ENCODE measurements around the gene CNOT1.

Gene CNOT1

GRCh38 chr16:58515871-58516767, 113.5 kb downstream of the CNOT1 start:
- DNase-seq = no peak

DNA sequence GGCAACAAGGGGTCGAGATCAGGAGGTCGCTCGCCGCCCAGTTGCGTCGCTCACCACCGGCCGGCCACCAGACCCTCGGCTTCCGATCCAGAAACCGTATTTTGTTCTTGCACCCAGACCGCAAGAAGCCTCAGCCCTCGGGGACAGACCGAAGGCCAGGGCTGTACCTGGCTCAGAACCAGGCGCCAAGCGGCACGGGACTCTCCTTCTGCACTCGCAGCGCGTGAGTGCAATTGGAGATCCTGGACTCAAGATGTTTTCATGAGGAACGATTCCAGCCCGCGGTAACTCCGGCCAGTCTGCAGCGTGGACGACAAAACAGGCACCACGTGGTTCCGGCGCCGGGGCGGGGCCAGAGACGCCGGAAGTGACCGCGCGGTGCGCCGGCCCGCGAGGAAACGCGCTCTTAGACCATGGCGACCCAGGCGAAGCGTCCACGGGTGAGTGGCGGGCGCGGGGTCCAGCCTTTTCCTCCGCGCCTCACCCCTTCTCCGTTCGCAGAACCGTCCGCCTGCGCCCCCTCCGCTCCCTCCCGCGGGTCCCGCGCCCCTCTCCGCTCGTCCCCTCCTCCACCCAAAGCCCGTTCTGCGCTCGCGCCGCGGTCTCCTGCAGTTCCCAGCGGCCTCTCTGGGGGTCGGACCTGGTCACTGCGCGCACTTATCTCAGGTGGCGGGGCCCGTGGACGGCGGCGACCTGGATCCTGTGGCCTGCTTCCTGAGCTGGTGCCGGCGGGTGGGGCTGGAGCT, 114.3 kb downstream of the CNOT1 start, which contains the start of gene SETD6:
TSS of gene SETD6 (plus strand) at position 393 of the 746 bp plus-strand sequence. CDS start at position 414, 21 bp downstream.
- peak; percentile 66 for DNase-seq

DNA sequence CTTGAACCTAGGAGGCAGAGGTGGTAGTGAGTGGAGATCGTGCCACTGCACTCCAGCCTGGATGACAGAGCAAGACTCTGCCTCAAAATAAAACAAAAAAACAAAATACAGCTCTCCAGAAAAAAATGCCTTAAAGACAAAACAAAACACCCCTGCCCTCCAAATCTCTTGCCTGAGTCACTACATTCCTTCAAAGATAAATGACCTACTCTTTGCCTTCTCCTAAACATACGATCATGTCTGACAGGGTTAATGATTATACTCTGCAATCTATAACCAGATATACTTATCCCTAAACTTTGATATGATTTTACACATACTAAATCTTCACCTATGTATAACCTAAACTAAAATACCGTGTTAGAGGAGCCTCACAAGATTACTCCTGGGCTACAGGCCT, 115.8 kb downstream of the CNOT1 start:
- no peak for DNase-seq

DNA sequence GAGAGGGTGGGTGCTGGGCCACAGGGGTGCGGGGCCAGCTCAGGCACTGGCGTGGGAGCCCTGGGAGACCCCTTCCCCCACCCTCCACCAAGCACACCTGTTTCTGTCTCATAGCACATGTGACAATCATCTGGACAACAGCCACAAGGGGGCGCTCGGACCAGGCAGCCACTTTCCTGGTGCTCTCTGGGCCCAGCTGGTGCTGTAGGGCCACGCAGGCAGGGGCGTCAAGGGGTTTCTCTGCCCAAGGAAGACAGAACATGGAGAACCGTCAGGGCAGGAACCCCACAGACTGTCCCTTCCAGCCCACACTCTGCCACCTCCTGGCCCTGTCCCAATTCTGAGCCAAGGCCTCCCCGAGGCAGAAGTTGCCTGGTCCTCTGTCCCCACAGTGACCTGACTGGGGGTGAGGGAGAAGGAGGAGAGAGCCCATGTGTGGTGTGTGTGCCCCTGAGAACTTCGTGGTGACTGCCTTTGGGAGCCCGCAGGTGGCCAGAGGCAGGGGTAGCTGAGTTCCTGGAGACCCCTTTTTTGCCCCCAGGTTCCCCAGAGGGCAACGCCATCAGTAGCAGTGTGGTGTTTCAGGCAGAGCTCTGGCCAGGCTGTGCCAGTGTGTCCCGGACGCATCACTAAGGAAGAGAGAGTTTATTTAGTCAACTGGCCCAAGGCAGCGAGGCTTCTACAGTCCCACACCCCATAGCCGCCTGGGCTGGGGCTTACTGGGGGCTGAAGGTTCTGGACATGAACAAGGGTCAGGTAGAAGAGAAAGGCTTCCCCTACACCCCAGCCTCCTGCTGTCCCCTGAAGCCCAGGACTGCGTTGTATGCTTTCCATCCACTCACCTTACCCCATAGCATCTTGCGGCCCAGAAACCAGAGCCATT, 117.5 kb downstream of the CNOT1 start:
- peak; percentile 74 for DNase-seq

- no peak for DNase-seq
Observed at GRCh38 chr16:58510776-58511628, 118.6 kb downstream of the CNOT1 start.

DNA sequence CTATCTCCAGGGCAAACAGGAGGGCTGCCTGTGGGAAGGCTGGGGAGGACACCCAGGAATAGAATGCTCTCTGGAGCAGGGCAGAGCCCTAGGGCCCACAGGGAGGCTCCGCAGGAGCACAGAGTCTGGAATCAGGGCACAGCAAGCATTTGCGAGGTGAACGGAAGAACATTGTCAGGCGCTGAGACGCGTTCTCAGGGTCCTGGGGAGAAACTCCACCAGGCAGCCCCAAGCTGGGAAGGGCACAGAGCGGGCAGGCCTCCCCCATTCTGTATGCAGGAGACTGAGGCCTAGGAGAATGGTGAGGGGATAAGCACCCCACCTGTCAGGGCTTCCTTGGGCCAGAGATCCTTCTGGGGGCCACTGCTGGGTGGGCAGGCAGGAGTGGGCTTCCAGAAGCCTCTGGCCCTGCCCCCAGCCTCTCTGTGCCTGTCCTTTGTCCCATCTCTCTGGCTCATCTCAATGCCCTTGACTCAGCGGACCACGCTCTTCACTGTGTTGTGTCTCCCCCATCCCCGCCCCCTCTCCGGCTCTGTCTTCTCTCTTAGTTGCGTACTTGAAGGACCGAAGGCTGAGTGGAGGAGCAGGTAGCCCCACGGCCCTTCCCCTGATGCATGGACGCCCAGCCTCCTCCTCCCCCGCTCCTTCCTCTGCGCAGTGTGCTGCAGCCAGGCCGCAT, 119.4 kb downstream of the CNOT1 start:
- DNase-seq = no peak

DNA sequence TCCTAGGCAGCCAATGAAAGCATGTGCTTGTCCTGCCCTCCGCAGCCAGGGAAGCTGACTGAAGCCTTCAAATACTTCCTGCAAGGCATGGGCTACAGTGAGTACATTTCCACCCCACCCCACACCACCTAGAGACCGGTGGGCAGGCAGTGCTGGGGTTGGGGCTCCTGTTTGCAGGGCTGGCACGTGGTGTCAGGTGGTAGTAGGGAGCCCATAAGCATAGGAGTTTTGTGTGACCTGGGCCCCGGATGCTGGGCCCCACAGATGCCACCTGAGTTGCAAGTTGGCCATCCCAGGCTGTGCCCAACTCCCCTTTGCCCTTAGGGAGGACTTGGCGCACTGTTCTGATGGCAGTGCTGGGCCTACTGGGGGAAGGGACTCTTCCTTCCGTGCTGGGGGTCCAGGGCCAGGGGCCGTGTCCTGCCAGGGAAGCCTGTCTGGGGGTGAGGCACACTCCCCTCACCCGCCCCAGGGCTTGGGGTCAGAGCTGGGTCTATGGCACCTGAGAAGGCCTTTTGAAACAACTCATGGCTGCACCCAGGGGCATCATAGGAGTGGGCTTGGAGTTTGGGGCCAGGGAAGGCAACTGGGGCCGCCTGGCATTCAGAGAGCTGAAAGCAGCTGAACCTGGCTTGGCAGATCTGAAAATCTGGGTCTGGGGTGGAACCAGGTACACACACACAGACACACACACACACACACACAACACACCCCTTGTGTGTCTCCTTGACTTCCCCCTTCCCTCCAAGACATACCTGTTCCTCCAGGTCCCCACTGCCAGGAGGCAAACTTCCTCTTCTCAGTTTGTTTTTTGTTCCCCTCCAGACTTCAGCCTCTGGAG, 120.2 kb downstream of the CNOT1 start:
- no peak for DNase-seq

DNA sequence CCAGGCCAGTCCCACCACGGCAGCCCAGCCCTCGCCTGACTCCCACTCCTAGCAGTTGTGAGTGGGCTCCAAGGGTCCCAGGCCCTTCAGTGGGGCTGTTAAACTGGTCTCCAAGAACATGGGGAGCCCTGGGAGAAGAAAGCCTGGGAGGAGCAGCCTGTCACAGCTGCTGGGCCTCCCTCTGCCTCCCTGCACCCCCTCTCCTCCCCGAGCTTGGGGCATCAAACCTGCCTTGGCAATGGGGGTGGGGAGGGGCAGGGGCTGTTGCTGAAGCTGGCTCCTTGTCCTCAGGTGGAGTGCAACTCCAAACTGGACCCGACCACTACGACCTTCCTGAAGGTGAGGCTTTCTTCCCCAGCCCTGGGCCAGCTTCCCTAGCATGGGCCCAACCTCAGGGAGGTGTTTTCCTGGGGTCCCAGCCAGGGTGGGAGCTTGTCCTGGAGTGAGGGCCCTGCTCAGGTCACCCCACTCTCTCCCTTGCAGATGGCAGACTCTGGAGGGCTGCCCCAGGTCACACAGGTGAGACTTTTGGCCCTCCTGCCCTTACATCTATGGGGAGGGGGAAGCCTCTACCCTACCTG, 120.9 kb downstream of the CNOT1 start:
- no peak for DNase-seq

- no peak for DNase-seq
Observed at GRCh38 chr16:58507963-58508670, 121.5 kb downstream of the CNOT1 start.

- no peak for DNase-seq
Observed at GRCh38 chr16:58507195-58507962, 122.2 kb downstream of the CNOT1 start.

DNA sequence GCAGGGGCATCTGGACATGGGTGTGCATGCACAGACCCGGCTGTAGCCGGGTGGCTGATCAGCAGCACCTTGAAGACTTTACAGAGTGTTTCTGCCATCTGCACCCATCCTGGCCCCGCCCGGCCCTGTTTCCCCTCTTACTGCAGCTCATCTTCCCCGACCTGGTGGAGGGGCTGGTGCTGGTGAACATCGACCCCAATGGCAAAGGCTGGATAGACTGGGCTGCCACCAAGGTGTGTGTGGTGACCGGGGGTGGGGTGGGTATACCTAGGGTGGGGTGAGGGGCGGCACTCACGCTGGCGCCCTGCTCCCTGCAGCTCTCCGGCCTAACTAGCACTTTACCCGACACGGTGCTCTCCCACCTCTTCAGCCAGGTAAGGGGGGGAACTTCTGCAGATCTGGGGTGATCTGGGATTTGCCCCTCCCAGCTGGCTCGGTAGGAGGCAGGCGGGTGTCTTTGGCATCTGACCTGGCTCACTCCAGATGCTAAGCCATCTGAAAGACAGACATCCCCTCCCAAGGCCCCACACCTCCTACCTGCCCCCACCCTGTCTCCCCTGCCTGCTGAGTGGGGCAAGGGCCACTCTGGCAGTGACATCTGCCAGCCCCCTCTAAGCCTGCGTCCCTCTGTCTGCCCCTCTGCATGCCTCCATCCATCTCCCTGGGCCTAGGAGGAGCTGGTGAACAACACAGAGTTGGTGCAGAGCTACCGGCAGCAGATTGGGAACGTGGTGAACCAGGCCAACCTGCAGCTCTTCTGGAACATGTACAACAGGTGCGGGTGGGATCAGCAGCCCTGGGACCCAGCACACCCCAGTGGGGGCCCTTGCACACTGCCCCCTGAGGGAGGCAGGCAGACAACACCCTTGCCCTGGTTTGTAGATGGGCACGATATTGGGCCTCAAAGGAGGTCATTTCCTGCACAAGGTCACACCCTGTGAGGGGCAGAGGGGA, 123.1 kb downstream of the CNOT1 start:
- DNase-seq = no peak

DNA sequence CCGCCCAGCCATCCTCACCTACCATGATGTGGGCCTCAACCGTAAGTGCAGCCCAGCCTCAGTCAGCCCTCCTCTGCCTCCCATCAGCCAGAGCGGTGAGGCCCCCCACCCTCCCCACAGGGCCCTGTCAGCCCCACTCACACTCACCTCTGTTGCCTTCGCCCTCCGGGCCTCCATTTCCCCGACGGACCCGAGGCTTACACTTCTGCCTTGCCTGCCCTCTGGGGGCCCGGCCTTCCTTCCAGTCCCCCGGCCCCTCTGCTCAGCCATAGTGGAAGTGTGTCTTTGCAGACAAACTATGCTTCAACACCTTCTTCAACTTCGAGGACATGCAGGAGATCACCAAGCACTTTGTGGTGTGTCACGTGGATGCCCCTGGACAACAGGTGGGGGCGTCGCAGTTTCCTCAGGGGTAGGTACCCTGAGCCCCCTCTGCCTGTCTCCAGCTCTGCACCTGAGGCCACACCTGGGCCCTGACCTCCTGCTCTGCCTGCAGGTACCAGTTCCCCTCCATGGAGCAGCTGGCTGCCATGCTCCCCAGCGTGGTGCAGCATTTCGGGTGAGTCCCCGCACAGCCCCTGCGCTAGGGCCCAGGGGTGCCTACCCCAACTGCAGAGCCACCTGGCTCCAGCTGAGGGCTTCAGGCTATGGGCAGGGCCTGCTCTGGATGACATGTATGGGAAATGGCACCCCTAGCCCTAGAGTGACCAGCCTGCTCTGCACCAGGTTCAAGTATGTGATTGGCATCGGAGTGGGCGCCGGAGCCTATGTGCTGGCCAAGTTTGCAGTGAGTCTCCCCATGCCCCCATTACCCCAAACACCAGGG, 125.5 kb downstream of the CNOT1 start:
- DNase-seq = no peak

GRCh38 chr16:58503166-58503862, 126.3 kb downstream of the CNOT1 start:
- DNase-seq = no peak

GRCh38 chr16:58502217-58502921, 127.3 kb downstream of the CNOT1 start:
- no peak for DNase-seq

All from CD4-positive, alpha-beta T cell treated with Interleukin-15 for 1 hour (primary cell).